Measurements from ENCODE around the gene UGT2B10.

UGT2B10 gene

GRCh38 chr4:68871809-68872642 is 56.2 kb downstream of the UGT2B10 start:
- DNase-seq: no peak

GRCh38 chr4:68872643-68873502 is 57.1 kb downstream of the UGT2B10 start:
- no peak for DNase-seq

- DNase-seq: no peak
These were observed 58.7 kb downstream of the UGT2B10 start for GRCh38 chr4:68874507-68874906.

- DNase-seq: no peak
These were observed 61.8 kb downstream of the UGT2B10 start for GRCh38 chr4:68877555-68877954.

- no peak for DNase-seq
These were observed 62.3 kb downstream of the UGT2B10 start for GRCh38 chr4:68878048-68878447.
